CD4-positive, alpha-beta T cell treated with Interleukin-17A for 4 hours (primary cell): ENCODE results near the gene MOSPD3.

Experiments
- DNase-seq: peaks from one replicate; pipeline ENCODE4 v3.0.0-alpha.2; 2020; ENCODE audit warnings: mixed read lengths

The MOSPD3 gene

DNA sequence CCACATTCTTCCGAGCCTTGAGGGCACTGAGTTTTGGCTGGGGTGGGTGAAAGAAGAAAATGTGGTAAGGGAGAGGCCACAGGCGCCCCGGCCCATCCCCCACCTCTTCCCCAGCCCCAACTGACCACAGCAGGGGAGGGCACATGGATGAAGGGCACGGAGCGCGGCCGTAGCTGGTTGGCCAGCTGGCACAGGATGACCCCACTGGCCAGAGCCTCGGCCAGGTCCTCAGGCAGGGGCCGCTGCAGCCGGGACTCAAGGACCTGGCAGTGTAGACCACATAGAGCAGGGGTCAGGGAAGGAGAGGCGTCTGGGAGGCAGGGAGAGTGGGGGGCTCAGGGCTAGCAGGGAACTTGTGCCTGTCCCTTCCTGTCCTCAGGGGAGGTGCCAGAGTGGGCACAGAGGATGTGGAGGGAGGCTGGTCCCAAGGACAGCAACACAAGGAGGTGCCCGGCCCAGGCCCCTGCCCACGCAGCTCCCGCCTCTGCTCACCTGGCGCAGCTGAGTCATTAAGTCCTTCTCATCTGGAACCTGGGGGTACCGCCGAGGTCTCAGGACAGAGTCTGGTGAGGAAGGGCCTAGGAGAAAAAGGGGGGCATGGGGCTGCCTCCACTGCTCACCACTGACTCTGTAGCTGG, 36.5 kb upstream of the MOSPD3 start:
- no peak for DNase-seq

DNA sequence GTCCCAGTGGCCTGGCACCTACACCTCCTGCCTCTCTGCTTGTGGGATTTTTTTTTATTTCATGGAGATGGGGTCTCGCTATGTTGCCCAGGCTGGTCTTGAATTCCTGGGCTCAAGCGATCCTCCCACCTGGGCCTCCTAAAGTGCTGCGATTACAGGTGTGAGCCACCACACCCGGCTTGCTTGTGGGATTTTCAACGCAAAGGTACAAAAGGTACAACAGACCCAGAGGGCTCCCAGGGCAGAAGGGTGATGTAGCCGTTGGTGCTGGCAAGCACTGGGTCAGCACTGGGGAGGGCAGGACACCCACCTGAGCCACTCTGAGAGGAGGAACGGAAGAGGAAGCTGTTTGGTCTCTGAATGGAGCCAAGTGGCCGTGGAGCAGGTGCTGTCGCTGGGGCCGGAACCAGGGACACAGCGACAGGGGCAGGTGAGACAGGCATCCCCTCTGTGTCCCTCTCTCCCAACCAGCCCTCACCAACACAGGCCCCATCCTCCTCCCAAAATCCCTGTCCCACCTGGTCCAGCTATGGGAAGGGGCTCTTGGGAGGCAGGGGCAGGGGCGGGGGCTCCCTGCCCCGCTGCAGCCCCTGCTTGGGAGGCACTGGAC, 35.9 kb upstream of the MOSPD3 start:
- DNase-seq: no peak

DNA sequence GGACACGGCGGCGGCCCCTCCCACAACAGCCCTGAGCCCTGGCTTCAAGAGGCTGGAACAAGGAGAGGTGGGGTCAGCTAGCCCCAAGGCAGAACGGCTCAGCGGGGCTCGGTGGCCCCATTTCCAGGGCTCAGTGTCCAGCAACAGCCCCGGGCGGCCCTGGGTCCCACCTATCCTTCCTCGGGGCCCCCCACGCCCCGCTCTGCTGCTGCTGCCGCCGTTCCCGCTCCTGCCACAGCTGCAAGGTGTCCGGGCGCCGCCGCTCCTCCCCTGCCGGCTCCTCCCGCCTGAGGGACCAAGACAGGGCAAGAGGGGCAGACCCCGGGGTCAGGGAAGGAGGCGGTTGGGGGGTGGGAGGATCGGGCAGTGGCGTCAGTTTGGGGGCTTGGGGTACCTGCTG, 35.2 kb upstream of the MOSPD3 start:
- no peak for DNase-seq

DNA sequence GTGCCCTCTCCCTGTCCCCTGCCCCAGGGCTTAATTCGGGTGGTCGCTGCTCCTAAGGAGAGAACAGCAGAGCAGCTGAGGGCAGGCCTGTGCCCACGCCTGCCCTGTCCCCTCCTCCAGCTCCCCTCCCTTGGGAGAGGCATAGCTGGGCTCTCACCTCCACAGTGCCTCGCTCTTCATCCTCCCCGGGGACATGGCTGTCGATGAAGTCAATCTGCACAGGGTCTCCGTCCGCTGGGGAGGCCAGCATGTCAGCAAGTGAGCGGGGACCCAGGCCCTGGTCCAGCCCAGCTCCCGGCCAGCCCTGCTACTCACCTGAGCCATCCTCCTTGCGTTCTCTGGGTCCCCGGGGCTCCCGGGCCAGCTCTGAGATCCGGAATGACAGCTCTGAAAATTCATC, 34.8 kb upstream of the MOSPD3 start:
- DNase-seq: no peak

DNA sequence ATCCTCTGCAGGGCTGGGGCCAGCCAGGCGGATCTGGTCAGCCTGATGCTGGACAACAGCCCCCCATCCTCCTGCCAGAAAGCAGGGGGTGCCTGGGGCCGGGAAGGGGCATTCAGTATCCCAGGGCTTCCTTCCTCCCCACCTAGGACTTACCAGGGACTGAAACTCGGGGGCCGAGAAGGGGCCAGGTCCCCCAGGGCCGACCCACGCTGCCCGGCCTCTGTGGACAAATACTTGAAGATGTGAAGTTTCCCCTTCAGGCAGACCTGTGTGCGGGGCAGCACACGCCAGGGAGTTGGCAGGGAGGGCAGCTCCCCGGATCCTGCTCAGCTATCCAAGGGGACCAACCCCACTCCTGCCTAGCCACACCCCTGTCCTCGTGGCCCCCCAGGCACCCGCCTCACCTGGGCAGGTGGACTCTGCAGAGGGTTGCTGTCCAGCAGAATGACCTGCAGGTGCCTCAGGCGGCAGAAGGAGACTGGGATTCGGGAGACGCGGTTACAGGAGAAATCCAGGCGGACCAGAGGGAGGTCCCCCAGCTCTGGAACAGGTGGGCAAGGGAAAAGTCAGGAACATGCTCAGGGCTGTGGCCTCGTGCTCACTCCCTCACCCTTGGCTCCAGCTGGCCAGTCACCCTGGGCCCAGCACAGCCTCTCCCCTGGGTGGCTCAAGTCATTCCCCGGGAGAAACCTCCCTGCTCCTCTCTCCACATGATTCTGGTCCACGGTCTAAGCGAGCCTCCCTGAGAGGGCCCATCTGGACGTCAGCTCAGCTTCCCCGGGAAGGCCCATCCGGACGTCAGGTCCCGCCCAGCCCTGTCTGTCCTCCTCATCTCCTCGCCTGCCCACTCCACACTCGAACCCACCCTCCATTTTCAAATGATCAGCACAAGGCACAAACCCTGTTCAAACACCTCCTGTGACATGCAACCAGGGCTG, 33.8 kb upstream of the MOSPD3 start:
- no peak for DNase-seq

DNA sequence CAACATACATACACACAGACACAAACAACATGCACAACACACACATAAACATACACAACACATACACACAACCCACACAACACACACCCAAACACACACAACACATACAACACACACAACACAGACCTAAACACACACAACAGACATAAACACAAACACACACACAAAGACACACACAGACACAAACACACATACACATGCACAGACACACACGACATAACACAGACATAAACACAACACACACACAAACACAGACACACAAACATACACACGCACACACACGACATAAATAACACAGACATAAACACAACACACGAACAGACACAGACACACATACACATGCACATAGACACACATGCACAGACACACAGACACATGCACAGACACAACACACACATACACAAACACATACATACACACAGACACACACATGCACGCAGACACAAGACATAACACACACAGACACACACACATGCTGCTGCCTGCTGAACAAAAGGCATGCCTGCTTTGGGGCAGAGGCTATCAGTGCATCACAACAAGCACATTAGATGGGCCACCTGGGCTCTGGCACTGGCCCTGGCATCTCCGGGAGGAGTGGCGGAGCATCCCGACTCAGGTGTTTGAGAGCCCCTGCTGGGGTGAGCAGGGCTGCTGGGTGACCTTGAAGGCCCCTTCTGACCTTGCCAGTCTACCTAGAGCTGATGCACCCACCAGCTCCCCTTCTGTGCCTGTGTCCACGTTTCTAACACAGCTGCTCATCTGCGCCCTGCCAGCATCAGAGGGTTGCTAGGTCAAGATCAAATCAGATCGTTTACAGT, 31.7 kb upstream of the MOSPD3 start:
- DNase-seq: no peak

DNA sequence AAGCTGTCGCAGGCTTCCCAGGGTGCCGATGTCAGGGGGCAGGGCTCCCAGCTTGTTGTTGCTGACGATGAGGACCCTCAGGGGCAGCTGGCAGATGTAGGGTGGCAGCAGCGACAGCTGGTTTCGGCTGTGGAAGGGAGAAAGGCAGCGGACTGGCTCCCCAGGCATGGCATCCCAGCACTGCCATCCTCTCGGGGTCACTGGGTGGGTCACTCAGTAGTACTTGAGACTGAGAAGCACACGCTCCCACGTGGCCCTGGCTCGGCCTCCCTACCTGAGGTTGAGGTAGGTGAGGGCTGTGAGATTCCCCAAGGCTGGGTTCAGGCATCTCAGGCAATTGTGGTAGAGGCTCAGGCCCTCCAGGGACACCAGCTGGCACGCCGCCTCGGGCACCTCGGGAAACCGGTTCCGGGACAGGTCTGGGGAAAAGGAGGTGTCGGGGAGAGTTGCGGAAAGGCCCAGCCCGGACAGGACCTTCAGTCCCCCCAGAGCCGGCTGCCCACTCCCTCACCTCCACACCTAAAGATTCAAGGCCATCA, 30.2 kb upstream of the MOSPD3 start:
- DNase-seq: no peak

DNA sequence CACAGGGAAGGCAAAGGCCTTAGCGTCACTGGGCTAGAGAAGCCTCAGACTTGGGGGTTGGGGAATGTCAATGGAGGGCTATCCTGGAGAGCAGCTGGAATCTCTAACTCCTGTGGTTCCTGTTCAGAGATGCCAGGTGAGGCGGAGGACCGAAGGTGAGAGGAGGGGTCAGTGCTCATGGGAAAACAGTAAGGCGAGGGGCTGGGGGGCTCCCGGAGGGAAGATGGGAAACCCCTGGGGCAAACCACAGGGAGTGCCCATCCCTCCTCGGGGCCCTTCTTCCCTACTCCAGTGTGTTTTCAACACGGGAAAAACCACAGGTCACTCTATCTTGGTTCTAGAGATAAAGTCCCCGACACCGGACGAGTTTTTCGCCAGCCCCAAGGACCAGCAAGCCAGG, 29.7 kb upstream of the MOSPD3 start:
- no peak for DNase-seq

DNA sequence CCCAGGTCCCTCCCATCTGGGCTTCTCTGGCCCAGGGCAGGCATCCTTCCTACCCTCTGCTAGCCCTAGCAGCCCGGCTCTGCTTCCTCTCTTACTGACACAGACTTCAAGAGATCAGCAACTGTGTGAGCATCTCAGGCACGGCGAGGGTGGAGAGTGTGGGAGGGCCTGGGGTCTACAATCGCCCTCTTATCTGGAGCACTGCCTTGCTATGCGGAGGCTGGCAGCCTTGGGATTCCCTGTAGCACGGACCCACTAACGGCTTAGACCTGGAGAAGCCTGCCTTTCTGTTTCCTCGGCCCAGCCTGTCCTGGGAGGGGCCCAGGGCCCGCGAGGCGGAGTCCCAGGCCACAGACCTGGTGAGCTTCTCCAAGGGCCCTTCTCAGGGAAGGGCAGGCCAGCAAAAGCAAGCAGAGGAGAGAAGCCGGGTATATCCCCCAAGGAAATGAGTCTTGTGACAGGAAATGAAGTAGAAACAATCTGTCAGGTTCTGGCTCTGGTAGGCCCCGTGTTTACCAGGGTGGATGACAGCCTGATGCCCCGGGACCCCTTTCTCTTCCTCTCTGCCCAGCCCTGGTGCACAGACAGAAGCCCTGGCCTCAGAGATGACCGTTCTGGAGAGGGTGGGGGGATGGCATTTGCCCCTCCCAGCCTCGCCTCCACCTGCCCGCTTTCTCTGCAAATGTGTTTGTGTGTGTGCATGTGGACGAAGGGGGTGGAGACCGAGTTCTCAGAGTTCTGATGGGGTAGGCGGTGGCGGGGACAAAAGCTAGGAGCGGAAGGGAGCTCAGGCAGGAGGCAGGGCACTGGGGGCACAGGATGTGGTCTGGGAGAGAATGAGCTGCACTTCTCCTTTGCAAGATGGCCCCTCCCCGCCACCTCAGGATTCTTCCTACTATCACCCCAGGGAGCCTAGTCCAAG, 28.9 kb upstream of the MOSPD3 start:
- DNase-seq: peak; percentile 78

DNA sequence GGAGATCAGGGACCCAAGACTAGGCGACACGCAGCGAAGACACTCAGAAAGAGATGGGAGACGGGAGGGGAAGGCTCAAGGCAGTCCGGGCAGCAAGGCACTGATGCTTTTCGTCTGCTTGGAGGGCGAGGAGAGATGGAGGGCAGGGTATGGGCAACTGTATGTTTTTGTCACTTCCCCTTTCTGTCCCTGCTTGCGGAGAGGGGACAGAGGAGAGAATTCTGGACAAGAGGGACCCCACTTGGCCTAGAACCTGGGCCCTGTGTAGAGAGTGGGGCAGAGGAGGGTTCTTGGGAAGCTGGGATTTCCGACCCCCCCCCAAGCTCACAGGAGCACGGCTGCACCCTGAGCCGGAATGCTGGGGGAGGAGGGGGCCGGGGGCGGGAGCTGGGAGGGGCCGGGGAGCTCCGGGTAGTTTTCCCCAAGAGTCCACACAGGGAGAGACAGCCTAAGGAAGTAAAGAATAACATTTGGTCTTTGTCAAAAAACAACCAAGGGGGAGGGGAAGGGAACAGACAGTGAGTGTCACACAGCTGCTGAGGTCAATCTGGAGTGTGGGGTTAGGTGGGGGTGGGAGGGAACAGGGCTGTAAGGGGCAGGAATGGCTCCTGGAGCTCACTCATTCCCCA, 28.2 kb upstream of the MOSPD3 start:
- no peak for DNase-seq

DNA sequence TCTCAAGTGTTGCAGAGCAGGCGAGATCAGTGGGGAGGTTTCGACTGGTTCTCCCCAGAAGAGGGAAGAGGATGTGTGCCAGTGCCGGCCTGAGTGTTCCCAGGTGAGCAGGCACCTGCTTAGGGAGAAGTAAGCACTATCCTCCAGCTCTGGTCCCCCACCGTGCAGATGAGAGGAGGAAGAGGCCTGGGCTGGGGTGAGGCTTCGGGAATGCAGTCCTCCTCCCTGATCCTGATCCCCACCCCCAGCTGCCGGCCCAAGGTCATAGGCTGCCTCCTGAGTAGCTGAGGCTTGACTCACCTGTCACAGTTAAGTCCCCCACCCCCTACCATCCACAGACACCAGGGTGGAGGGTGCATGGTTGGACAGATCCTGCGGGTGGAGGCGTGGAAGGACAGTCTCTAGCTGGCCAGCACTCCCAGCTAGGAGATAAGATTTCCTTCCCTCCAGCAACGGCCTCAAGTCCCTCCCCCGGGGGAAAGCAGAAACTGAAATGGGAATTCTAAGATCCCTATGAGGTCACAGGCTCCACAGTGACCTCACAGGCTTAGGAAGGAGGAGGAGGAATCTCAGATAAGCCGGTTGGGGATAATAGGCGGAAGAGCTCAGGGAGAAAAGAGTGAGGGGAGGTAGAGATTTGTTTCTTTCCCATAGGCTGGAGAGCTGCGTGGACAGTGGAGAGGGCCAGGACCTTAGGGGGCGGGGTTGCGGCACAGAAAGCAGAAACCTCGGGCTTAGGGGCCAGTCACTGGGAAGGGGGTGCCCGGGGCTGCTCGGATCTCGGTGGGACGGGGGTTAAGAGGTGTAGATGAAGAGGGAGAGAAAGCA, 27.4 kb upstream of the MOSPD3 start:
- DNase-seq: peak; percentile 21

DNA sequence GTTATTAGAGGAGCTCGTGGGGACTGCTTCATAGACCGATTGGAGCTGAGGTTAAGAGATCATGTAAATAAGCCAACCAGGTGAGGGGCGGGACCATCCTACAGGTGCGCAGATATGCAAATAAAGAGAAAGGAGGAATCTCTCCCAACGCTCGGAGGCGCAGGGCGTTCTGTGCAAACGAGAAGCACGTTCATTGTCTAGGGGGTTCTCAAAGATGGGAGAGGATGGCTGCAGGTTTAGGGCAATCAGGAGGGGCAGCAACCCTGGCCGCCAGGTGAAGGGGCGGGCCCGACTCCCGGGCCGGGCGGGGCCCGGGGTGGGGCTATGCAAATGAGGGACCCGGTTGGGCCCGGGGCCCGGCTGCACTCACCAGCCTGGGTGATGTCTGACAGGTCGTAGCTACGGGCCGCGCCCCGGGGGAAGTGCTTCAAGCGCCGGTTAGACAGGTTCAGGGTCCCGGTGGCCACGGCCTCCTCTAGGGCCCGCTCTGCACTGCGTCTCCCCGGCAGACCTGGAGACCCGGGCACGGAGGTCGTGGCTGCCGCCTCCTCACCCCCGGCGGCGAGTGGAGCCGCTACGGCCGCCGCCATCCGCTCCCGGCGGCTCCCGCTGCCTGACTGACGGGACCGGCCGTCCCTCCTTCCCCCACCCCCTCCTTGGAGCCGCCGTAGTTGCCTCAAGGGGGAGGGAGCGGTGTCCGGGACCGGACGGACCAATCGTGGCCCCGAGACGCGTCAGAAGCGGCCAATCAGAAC, 26.7 kb upstream of the MOSPD3 start, which contains the start of gene LRCH4:
TSS of gene LRCH4 (minus strand) at position 619 of the 755 bp plus-strand sequence. CDS start at position 590, 29 bp downstream.
- DNase-seq: peak; percentile 72

DNA sequence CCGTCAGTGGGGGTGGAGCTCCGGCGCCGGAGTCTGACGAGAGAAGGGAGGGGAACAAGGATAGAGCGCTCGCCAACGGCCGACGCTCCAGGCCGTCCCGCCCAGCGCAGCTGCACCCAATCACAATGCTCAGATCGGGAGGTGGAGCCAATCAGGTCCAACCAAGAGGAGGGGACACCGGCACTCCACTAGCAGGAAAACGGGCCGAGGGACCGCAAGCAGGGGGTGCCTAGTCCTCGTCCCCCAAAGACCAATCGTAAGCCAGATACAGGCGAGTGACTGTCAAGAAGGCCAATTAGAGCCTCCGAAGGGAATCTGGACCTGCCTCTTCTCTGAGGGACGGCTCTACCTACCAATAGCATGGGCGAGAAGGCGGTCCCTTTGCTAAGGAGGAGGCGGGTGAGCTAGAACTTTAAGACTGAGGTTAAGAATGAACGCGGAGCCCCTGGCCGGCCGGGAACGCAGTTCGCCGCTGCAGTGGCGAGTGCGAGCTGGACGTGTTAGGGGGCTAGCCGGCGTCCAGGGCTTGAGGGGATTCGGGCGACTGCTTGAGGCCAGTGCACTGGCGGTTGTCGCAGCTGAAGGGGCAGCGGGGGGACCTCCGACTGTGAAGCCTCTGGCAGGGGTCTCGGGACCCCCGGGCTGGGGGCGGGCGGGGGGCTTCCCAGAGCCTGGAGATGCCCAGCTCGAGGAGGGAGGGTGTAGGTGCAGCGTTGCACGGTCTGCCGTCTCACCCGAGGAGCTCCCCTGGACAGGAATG, 25.9 kb upstream of the MOSPD3 start, which contains the start of gene FBXO24:
TSS of gene FBXO24 (plus strand) at position 63 of the 760 bp plus-strand sequence. CDS start at position 361, 298 bp downstream.
- peak; percentile 99 for DNase-seq

DNA sequence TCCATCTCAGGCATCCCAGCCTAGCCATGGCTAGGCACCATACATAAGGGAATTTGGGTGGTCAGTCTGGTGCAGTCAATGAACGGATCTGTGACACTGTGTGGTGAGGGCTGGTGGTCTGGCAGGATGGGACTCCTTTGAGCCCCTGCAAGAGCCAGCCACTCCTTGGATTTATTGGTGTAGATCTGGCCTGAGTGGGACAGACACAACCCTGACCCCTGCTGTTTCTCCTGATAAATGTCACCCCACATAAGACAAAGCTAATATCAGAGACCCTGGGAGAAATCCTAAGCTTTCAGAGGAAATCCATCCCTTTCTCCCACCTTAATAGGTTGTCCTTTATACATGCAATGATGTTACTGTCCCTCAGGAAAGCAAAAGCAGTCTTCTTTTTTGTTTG, 23.9 kb upstream of the MOSPD3 start:
- peak; percentile 29 for DNase-seq

DNA sequence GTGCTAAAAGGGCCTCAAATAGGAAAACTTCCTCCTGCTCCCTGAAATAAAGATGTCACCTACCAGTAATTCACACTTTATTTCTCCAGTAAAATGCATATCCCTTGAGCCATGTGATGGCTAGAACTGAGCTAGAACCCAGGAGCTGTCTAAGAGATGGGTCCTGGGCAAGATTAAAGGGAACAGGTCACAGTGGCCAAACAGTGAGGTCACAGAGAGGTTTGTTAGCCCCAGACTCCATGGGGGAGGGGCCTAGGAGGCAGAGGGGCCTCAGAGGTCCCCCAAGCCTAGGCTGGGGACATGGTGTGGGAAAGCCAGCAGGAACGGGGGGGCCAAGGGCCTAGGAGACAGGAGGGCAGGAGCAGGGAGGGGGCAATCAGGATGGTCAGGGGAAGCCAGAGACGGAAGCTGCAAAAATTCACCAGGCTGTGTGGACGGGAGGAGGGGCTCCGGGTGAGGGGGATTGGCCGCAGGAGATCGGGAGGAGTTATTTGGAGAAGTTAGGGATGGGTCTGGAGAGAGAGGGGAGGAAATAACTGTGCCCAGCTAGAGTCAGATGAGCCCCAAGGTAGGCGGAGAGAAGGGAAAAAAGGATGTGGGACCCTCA, 22.9 kb upstream of the MOSPD3 start:
- no peak for DNase-seq

DNA sequence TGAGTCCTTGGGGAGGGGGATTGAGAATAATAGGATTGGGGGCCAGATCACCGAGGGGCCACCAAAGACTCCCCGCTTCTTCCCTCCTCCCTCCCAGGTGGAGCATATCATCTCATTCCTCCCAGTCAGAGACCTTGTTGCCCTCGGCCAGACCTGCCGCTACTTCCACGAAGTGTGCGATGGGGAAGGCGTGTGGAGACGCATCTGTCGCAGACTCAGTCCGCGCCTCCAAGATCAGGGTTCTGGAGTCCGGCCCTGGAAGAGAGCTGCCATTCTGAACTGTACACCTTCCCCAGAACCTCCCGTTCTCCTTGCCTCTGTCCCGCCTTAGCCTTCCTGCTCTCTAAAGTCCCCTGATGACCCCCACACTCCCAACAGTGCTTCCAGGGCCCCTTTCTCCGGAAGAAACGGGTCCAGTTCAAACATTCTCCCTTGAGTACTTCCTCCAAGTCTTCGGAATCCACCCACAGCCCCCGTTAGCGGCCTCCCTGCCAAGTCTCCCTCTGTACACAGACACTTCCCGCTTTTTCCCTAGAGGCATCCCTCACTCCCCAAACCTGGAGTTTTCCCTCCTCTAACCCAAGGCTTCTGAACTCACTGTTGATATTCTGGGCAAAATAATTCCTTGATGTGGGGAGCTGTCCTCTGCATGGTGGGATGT, 22.1 kb upstream of the MOSPD3 start:
- DNase-seq: no peak

DNA sequence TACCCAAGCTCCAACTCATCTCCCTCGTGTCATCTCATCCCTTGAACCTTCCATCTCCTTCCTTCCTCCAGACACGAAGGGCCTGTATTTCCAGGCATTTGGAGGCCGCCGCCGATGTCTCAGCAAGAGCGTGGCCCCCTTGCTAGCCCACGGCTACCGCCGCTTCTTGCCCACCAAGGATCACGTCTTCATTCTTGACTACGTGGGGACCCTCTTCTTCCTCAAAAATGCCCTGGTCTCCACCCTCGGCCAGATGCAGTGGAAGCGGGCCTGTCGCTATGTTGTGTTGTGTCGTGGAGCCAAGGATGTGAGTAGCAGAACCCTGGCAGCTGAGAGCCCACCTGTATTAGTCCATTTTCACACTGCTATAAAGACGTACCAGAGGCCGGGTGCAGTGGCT, 20.7 kb upstream of the MOSPD3 start:
- DNase-seq: no peak
